HG03097 (cell line): Measurements from ENCODE around the gene SPNS3.

Source experiments
- ATAC-seq: cut with Tn5 transposase; IDR thresholded peaks from one replicate; pipeline ENCODE4 v1.9.1; 2021; ENCODE audit not compliant: unreplicated experiment, low FRiP score

SPNS3 gene

GRCh38 chr17:4506175-4506813, 72.6 kb downstream of the SPNS3 start:
- no peak for ATAC-seq

- no peak for ATAC-seq
Measured at GRCh38 chr17:4506892-4507291, 73.2 kb downstream of the SPNS3 start.

GRCh38 chr17:4507361-4508111, 73.8 kb downstream of the SPNS3 start:
- ATAC-seq = no peak

GRCh38 chr17:4508207-4508606, 74.5 kb downstream of the SPNS3 start:
- ATAC-seq = no peak

GRCh38 chr17:4509401-4509800, 75.7 kb downstream of the SPNS3 start:
- ATAC-seq = no peak

GRCh38 chr17:4509923-4510617, 76.3 kb downstream of the SPNS3 start:
- ATAC-seq = no peak

GRCh38 chr17:4510618-4510941, 76.8 kb downstream of the SPNS3 start:
- no peak for ATAC-seq

- ATAC-seq = no peak
Measured at GRCh38 chr17:4511199-4511932, 77.6 kb downstream of the SPNS3 start.

GRCh38 chr17:4512156-4513112, 78.7 kb downstream of the SPNS3 start:
- ATAC-seq = no peak

GRCh38 chr17:4513113-4514032, 79.6 kb downstream of the SPNS3 start:
- ATAC-seq = no peak

- ATAC-seq = no peak
Measured at GRCh38 chr17:4514206-4514605, 80.5 kb downstream of the SPNS3 start.

GRCh38 chr17:4514779-4515178, 81.0 kb downstream of the SPNS3 start:
- no peak for ATAC-seq

- no peak for ATAC-seq
Measured at GRCh38 chr17:4515501-4515900, 81.8 kb downstream of the SPNS3 start.

- ATAC-seq = no peak
Measured at GRCh38 chr17:4516735-4517134, 83.0 kb downstream of the SPNS3 start.

- ATAC-seq = no peak
Measured at GRCh38 chr17:4518901-4519300, 85.2 kb downstream of the SPNS3 start.

- no peak for ATAC-seq
Measured at GRCh38 chr17:4519361-4519788, 85.6 kb downstream of the SPNS3 start.

GRCh38 chr17:4520060-4520893, 86.5 kb downstream of the SPNS3 start:
- no peak for ATAC-seq
